Neural progenitor cell (in vitro differentiated cells): ENCODE measurements around the gene ZFYVE21. TPM values are rescaled to one million over a fixed set of nuclear protein-coding genes. Genes with fewer than 3 reads are reported as not detected.
"Not testable (repeated sequence)": the region's sequence is repeated elsewhere in the genome, so short reads cannot be mapped to it uniquely, and the experiment has no call there.

Experiments used
- DNase-seq: peaks from one replicate; pipeline ENCODE4 v3.0.0-alpha.2; 2016; ENCODE audit warnings: low spot score
- H2AFZ ChIP-seq: fragments of 200-600 bp; sonication (generic); replicated peaks from 2 replicates; pipeline ENCODE4 v1.6.1; 2016; ENCODE audit warnings: antibody characterized with exemption
- H3F3A ChIP-seq: fragments of 200-600 bp; sonication (generic); 2 replicates; pipeline ENCODE4 v1.6.1; 2016; ENCODE audit warnings: antibody characterized with exemption, low read depth
- H3K27ac ChIP-seq: fragments of 200-600 bp; sonication (generic); 2 replicates; pipeline ENCODE4 v1.5.1; 2016; ENCODE audit warnings: mild to moderate bottlenecking
- H3K27me3 ChIP-seq: fragments of 200-600 bp; sonication (generic); 2 replicates; pipeline ENCODE4 v1.6.1; 2016; ENCODE audit warnings: mild to moderate bottlenecking, moderate library complexity
- H3K36me3 ChIP-seq: fragments of 200-600 bp; sonication (generic); 2 replicates; pipeline ENCODE4 v1.5.1; 2016
- H3K4me1 ChIP-seq: fragments of 200-600 bp; sonication (generic); 2 replicates; pipeline ENCODE4 v1.6.1; 2016; ENCODE audit warnings: mixed run types
- H3K4me2 ChIP-seq: fragments of 200-600 bp; sonication (generic); 2 replicates; pipeline ENCODE4 v1.6.1; 2016
- H3K4me3 ChIP-seq: fragments of 200-600 bp; sonication (generic); 2 replicates; pipeline ENCODE4 v1.5.1; 2016
- H3K79me2 ChIP-seq: fragments of 200-600 bp; sonication (generic); 2 replicates; pipeline ENCODE4 v1.6.1; 2016; ENCODE audit warnings: low read depth
- H3K9ac ChIP-seq: fragments of 200-600 bp; sonication (generic); 2 replicates; pipeline ENCODE4 v1.6.1; 2016
- H3K9me3 ChIP-seq: fragments of 200-600 bp; sonication (generic); 2 replicates; pipeline ENCODE4 v1.5.1; 2016; ENCODE audit warnings: low read depth
- H4K20me1 ChIP-seq: fragments of 200-600 bp; sonication (generic); 2 replicates; pipeline ENCODE4 v1.6.1; 2016; ENCODE audit warnings: low read depth
- H3K27ac Mint-ChIP-seq: 3 replicates; pipeline ENCODE4 v1.8.0; 2021; ENCODE audit warnings: mixed read lengths
- H3K27me3 Mint-ChIP-seq: 2 replicates; pipeline ENCODE4 v1.8.0; 2022; ENCODE audit warnings: low read depth, mild to moderate bottlenecking, inconsistent platforms, moderate library complexity, mixed read lengths; ENCODE audit not compliant: insufficient read depth
- H3K36me3 Mint-ChIP-seq: 3 replicates; pipeline ENCODE4 v1.8.0; 2021; ENCODE audit warnings: mixed read lengths
- H3K4me1 Mint-ChIP-seq: 3 replicates; pipeline ENCODE4 v1.8.0; 2021; ENCODE audit warnings: mixed read lengths
- H3K4me3 Mint-ChIP-seq: 3 replicates; pipeline ENCODE4 v1.8.0; 2021; ENCODE audit warnings: mild to moderate bottlenecking, moderate library complexity, mixed read lengths
- H3K9me3 Mint-ChIP-seq: 3 replicates; pipeline ENCODE4 v1.8.0; 2020; ENCODE audit warnings: mixed read lengths
- CTCF ChIP-seq: fragments of 200-600 bp; sonication (generic); IDR thresholded peaks from 2 replicates; pipeline ENCODE4 v1.5.1; 2017; ENCODE audit warnings: antibody characterized with exemption, mild to moderate bottlenecking
- EZH2 ChIP-seq: fragments of 200-600 bp; sonication (generic); IDR thresholded peaks from 2 replicates; pipeline ENCODE4 v1.6.1; 2017; ENCODE audit warnings: antibody characterized with exemption, mild to moderate bottlenecking, moderate library complexity
- EZH2phosphoT487 ChIP-seq: fragments of 200-600 bp; sonication (generic); IDR thresholded peaks from 2 replicates; pipeline ENCODE4 v1.6.1; 2017; ENCODE audit warnings: antibody characterized with exemption
- small RNA-seq: library from RNA; depleted of rRNA; stranded (forward); fragments of <200 nt; gene quantifications from one replicate; pipeline ENCODE3, GENCODE V24; 2015
- total RNA-seq: library from RNA; depleted of rRNA; stranded (reverse); fragments of >200 nt; gene quantifications from 2 replicates; pipeline ENCODE4 v1.2.3, GENCODE V29; 2015; ENCODE audit warnings: low replicate concordance

The ZFYVE21 gene
- total RNA-seq, 1 donor from 2014 or later, result 46.2 TPM

- Histone ChIP-seq H3K27ac (no peak overlapping the region), H3K4me3 (no peak overlapping the region), H3K9ac (no peak overlapping the region), H3F3A (no peaks in the 10 kb centered on the region), H3K4me1 (no peaks in the 10 kb centered on the region), H3K36me3 (no peaks in the 10 kb centered on the region), H2AFZ (no peak overlapping the region), H3K9me3 (peaks cover 4% of the 10 kb centered on the region), H4K20me1 (no peaks in the 10 kb centered on the region), H3K4me2 (no peak overlapping the region), H3K79me2 (no peaks in the 10 kb centered on the region), H3K27me3 (no peaks in the 10 kb centered on the region)
- H3K9me3 Mint-ChIP-seq, result peaks cover 7% of the 10 kb centered on the region
- no peak overlapping the region for H3K27ac Mint-ChIP-seq
- no peak for TF ChIP-seq CTCF
- no peak for DNase-seq
- H3K36me3 Mint-ChIP-seq, result peaks cover 5% of the 10 kb centered on the region
- peaks cover 1% of the 10 kb centered on the region for H3K27me3 Mint-ChIP-seq
- H3K4me3 Mint-ChIP-seq, result no peak overlapping the region
- H3K4me1 Mint-ChIP-seq, result no peaks in the 10 kb centered on the region
Observed at GRCh38 chr14:103775506-103775905, 59.9 kb downstream of the ZFYVE21 start.

GRCh38 chr14:103776319-103776718, 60.7 kb downstream of the ZFYVE21 start:
- not testable (repeated sequence) for H3K4me3 ChIP-seq, DNase-seq, H3K27ac ChIP-seq, H3K27me3 Mint-ChIP-seq, H3K4me1 ChIP-seq, H3F3A ChIP-seq, H3K4me3 Mint-ChIP-seq, H3K36me3 ChIP-seq, H3K9me3 Mint-ChIP-seq, H3K9me3 ChIP-seq, H3K4me2 ChIP-seq, H3K9ac ChIP-seq, H3K27me3 ChIP-seq, H2AFZ ChIP-seq, H3K79me2 ChIP-seq, H3K27ac Mint-ChIP-seq, H3K36me3 Mint-ChIP-seq, H3K4me1 Mint-ChIP-seq, H4K20me1 ChIP-seq

- no peak overlapping the region for H3K27ac ChIP-seq
- TF ChIP-seq CTCF, result no peak
- no peak for TF ChIP-seq EZH2phosphoT487
- no peak for TF ChIP-seq EZH2
- H3K27me3 ChIP-seq, result no peaks in the 10 kb centered on the region
- Mint-ChIP-seq H3K27ac (no peak overlapping the region), H3K36me3 (peaks cover 2% of the 10 kb centered on the region), H3K27me3 (peaks cover 2% of the 10 kb centered on the region), H3K4me3 (no peak overlapping the region), H3K4me1 (no peaks in the 10 kb centered on the region), H3K9me3 (no peaks in the 10 kb centered on the region)
- no peak for DNase-seq
- H3K36me3 ChIP-seq, result no peaks in the 10 kb centered on the region
- H2AFZ ChIP-seq, result no peak overlapping the region
- no peaks in the 10 kb centered on the region for H3F3A ChIP-seq
- no peak overlapping the region for H3K4me3 ChIP-seq
- H4K20me1 ChIP-seq, result no peaks in the 10 kb centered on the region
- no peaks in the 10 kb centered on the region for H3K9me3 ChIP-seq
- no peaks in the 10 kb centered on the region for H3K79me2 ChIP-seq
- no peaks in the 10 kb centered on the region for H3K4me1 ChIP-seq
- H3K4me2 ChIP-seq, result no peak overlapping the region
- no peak overlapping the region for H3K9ac ChIP-seq
Observed at GRCh38 chr14:103782376-103782775, 66.8 kb downstream of the ZFYVE21 start.

Small RNAs within 50 kb of the gene (small RNA-seq; reads per million reads assigned to genes)
- gene RF00019, result not detected

Other genes with a start within 250 kb of the ZFYVE21 start
- gene CKB, start 193.0 kb upstream of the ZFYVE21 start, total RNA-seq, result 54.2 and 173 TPM in 2 replicates
- gene TRMT61A, start 186.6 kb upstream of the ZFYVE21 start, total RNA-seq, result 1.2 and 5.6 TPM in 2 replicates
- 19.4 and 59.9 TPM in 2 replicates for gene BAG5, start 153.2 kb upstream of the ZFYVE21 start, total RNA-seq
- gene COA8, start 152.8 kb upstream of the ZFYVE21 start, total RNA-seq, result 38.6 and 72.3 TPM in 2 replicates
- 163 and 232 TPM in 2 replicates for gene KLC1, start 86.6 kb upstream of the ZFYVE21 start, total RNA-seq
- 59.7 and 60.2 TPM in 2 replicates for gene XRCC3, start 359 bp upstream of the ZFYVE21 start, total RNA-seq
- 2.4 and 2.5 TPM in 2 replicates for gene PPP1R13B, start 131.8 kb downstream of the ZFYVE21 start, total RNA-seq
- gene TDRD9, start 212.6 kb downstream of the ZFYVE21 start, total RNA-seq, result not detected in 2 replicates
- not detected in 2 replicates for gene RD3L, start 226.7 kb downstream of the ZFYVE21 start, total RNA-seq